ENCODE data around the gene SLC9A7.

Gene SLC9A7

DNA sequence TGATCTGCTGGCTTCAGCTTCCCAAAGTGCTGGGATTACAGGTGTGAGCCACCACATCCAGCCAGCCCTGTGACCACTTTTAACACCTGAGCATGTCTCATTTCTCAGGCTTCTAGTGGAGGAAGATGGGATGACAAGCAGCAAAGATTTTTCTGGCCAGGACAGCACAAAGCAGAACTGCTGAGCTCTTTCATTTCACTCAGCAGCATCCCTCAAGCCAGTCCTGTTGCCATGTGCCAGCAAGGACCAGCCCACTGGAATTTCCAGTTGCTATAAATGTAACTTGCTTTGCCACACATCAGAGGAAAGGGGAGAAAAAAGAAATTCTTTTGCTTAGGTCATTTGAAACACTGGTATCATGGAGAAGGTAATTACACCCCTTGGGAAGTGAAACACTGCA lies 75.9 kb downstream of the SLC9A7 start:
- Histone ChIP-seq H3K9ac (no peak overlapping the region), H3K27ac (no peak overlapping the region), H3K4me2 (no peak overlapping the region), H3K27me3 (ENCODE audit: insufficient read depth, low read depth) (no peaks in the 10 kb centered on the region), H3K4me1 (ENCODE audit: low read depth, poor library complexity, severe bottlenecking) (no peaks in the 10 kb centered on the region), H3K79me2 (ENCODE audit: insufficient read depth, low read depth) (no peaks in the 10 kb centered on the region), H3K4me3 (IDR thresholded peaks at IDR 0.05; ENCODE audit: insufficient read depth, low read depth, low read length) (no peak overlapping the region), H4K20me1 (ENCODE audit: insufficient read depth) (no peaks in the 10 kb centered on the region), H2AFZ (ENCODE audit: low read depth) (no peak overlapping the region), H3K36me3 (ENCODE audit: insufficient read depth) (no peaks in the 10 kb centered on the region)
- TF ChIP-seq, protein P1, sequence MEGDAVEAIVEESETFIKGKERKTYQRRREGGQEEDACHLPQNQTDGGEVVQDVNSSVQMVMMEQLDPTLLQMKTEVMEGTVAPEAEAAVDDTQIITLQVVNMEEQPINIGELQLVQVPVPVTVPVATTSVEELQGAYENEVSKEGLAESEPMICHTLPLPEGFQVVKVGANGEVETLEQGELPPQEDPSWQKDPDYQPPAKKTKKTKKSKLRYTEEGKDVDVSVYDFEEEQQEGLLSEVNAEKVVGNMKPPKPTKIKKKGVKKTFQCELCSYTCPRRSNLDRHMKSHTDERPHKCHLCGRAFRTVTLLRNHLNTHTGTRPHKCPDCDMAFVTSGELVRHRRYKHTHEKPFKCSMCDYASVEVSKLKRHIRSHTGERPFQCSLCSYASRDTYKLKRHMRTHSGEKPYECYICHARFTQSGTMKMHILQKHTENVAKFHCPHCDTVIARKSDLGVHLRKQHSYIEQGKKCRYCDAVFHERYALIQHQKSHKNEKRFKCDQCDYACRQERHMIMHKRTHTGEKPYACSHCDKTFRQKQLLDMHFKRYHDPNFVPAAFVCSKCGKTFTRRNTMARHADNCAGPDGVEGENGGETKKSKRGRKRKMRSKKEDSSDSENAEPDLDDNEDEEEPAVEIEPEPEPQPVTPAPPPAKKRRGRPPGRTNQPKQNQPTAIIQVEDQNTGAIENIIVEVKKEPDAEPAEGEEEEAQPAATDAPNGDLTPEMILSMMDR (conservative IDR thresholded peaks at IDR 0.05; ENCODE audit: low read depth, low read length) = no peak

DNA sequence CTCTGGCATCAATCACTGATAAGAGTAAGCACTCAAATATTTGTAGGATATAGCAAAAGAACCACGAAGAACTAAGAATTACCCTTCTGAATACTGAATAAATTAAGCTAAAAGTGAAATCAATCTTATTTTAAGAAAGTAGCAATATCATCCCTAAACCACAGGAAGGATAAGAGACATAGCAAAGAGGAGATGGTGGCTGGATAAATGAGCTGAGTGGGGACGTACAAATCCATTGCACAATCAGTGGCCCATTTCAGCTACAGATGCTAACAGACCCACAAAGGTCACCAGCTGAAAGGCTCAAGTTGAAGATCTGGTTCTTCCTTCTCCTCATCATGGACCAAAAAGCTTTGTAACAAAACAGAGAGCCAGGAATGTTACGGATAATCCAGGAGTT lies 77.1 kb downstream of the SLC9A7 start:
- Histone ChIP-seq H4K20me1 (ENCODE audit: insufficient read depth) (no peaks in the 10 kb centered on the region), H3K9ac (no peak overlapping the region), H3K27ac (no peak overlapping the region), H3K4me3 (IDR thresholded peaks at IDR 0.05; ENCODE audit: insufficient read depth, low read depth, low read length) (no peak overlapping the region), H3K4me1 (ENCODE audit: low read depth, poor library complexity, severe bottlenecking) (no peaks in the 10 kb centered on the region), H3K79me2 (ENCODE audit: insufficient read depth, low read depth) (no peaks in the 10 kb centered on the region), H3K27me3 (ENCODE audit: insufficient read depth, low read depth) (no peaks in the 10 kb centered on the region), H3K4me2 (no peak overlapping the region), H3K36me3 (ENCODE audit: insufficient read depth) (no peaks in the 10 kb centered on the region), H2AFZ (ENCODE audit: low read depth) (no peak overlapping the region)
- TF ChIP-seq, protein P1 (conservative IDR thresholded peaks at IDR 0.05; ENCODE audit: low read depth, low read length) = no peak

DNA sequence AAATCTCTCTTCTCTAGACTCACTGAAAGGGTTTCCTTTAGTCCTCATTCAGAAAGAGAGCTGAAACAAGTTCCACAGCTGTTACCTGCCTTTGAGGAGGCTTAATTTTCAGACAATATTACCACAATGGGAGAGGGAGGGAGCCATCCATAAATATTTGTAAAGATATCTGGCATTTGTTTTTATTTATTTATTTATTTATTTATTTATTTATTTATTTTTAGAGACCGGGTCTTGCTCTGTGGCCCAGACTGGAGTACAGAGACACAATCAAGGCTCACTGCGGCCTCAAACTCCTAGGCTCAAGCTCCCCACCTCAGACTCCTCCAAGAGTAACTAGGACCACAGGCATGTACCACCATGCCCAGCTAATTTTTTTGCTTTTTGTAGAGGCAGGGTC lies 80.7 kb downstream of the SLC9A7 start:
- Histone ChIP-seq H3K79me2 (ENCODE audit: insufficient read depth, low read depth) (no peaks in the 10 kb centered on the region), H3K4me3 (IDR thresholded peaks at IDR 0.05; ENCODE audit: insufficient read depth, low read depth, low read length) (no peak overlapping the region), H2AFZ (ENCODE audit: low read depth) (no peak overlapping the region), H3K4me2 (no peak overlapping the region), H3K36me3 (ENCODE audit: insufficient read depth) (no peaks in the 10 kb centered on the region), H4K20me1 (ENCODE audit: insufficient read depth) (no peaks in the 10 kb centered on the region), H3K27me3 (ENCODE audit: insufficient read depth, low read depth) (no peaks in the 10 kb centered on the region), H3K27ac (no peak overlapping the region), H3K9ac (no peak overlapping the region), H3K4me1 (ENCODE audit: low read depth, poor library complexity, severe bottlenecking) (no peaks in the 10 kb centered on the region)
- TF ChIP-seq, protein P1 (conservative IDR thresholded peaks at IDR 0.05; ENCODE audit: low read depth, low read length) = no peak

DNA sequence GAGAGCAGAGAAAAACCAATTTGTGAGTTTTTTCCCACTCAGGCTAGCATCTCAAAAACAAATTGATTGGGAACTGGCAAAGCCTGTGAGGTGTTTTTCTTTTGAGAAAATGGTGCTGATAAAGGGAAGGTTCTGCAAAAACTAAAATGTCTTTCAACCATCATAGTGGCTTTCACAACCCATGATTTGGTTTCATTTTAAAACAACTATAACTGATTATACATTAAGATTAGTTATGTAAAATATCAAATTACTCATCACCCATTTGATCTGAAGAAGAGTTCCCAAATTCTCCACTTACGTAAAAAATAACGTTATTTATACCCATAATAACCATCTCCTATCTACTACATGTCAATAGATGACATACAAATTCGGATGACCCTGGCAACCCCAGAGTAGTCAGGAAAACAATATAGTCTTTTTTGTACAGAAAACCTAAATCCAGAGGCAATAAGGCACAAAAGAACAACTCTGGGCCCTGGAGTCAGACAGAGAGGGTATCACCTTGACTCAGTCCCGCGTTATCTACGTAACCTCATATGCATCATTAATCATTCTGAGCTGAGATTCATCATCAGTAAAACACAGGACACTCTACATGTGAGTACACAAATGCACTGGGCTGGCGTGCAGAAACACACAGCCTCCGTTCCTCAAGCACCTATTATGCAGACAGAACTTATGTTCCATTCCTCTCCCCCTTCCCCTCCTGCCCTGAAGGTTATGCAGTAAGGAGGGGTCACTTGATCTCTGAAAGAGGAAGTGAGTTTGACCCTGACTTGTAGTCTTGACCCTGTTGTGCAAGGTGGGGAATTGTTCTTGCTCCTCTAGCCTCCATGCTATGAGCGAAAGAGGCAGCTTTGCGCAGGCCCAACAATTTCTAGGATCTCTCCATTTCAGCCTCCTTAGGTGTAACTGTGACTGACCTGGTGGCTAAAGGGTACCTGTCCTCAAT lies 82.2 kb downstream of the SLC9A7 start:
- Histone ChIP-seq H3K27me3 (ENCODE audit: insufficient read depth, low read depth) (no peaks in the 10 kb centered on the region), H3K4me3 (IDR thresholded peaks at IDR 0.05; ENCODE audit: insufficient read depth, low read depth, low read length) (no peak overlapping the region), H2AFZ (ENCODE audit: low read depth) (no peak overlapping the region), H4K20me1 (ENCODE audit: insufficient read depth) (no peaks in the 10 kb centered on the region), H3K79me2 (ENCODE audit: insufficient read depth, low read depth) (no peaks in the 10 kb centered on the region), H3K9ac (no peak overlapping the region), H3K36me3 (ENCODE audit: insufficient read depth) (no peaks in the 10 kb centered on the region), H3K27ac (no peak overlapping the region), H3K4me2 (no peak overlapping the region), H3K4me1 (ENCODE audit: low read depth, poor library complexity, severe bottlenecking) (no peaks in the 10 kb centered on the region)
- TF ChIP-seq, protein P1 (conservative IDR thresholded peaks at IDR 0.05; ENCODE audit: low read depth, low read length) = no peak

All from KMS-11 (cell line).